Epithelial cell of proximal tubule (primary cell): Measurements from ENCODE around the gene INPP5A. TPM values are rescaled to one million over a fixed set of nuclear protein-coding genes. Genes with fewer than 3 reads are reported as not detected.

Experiments
- DNase-seq: peaks from one replicate; pipeline ENCODE4 v3.0.0-alpha.2; 2011; ENCODE audit warnings: low read depth
- H3K4me3 ChIP-seq: 2 replicates; pipeline ENCODE4 v1.5.1; 2011; ENCODE audit warnings: low read depth, mild to moderate bottlenecking, low read length
- total RNA-seq: library from RNA; depleted of rRNA; stranded (reverse); fragments of >200 nt; gene quantifications from 2 replicates; pipeline ENCODE4 v1.2.3, GENCODE V29; 2015
- TF ChIP-seq, protein P1 (sequence below): conservative IDR thresholded peaks from 2 replicates; pipeline ENCODE4 v1.5.1; 2012; ENCODE audit warnings: low read depth, mild to moderate bottlenecking, low read length

Gene INPP5A
- total RNA-seq, 1 donor from 2014 or later = 30.4 TPM

DNA sequence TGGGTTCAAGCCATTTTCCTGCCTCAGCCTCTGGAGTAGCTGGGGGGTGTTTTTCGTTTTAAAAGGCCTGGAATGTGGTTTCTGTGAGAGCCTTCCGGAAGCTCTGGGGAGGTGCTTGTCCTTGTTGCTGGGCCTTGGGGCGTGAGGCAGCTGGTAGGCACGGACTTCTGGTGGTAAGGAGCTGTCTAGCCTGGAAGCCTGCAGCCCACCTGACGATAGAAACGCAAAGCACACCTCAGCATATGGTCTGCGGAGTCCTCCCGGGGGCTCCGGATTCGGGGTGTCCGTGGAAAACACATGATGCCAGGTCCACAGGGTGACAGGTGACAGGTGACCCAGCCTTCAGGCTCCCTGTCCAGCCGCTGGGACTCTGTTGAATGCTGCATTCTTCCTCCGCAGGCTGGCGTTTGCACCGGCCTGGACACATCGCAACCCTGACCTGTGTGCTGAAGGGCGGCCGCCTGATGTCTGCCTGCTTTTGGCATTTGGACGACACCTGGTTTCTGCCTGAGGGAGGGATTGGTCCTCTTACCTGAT is 37.3 kb downstream of the INPP5A start:
- no peak for DNase-seq
- TF ChIP-seq, protein P1, sequence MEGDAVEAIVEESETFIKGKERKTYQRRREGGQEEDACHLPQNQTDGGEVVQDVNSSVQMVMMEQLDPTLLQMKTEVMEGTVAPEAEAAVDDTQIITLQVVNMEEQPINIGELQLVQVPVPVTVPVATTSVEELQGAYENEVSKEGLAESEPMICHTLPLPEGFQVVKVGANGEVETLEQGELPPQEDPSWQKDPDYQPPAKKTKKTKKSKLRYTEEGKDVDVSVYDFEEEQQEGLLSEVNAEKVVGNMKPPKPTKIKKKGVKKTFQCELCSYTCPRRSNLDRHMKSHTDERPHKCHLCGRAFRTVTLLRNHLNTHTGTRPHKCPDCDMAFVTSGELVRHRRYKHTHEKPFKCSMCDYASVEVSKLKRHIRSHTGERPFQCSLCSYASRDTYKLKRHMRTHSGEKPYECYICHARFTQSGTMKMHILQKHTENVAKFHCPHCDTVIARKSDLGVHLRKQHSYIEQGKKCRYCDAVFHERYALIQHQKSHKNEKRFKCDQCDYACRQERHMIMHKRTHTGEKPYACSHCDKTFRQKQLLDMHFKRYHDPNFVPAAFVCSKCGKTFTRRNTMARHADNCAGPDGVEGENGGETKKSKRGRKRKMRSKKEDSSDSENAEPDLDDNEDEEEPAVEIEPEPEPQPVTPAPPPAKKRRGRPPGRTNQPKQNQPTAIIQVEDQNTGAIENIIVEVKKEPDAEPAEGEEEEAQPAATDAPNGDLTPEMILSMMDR = no peak
- H3K4me3 ChIP-seq = no peak overlapping the region

DNA sequence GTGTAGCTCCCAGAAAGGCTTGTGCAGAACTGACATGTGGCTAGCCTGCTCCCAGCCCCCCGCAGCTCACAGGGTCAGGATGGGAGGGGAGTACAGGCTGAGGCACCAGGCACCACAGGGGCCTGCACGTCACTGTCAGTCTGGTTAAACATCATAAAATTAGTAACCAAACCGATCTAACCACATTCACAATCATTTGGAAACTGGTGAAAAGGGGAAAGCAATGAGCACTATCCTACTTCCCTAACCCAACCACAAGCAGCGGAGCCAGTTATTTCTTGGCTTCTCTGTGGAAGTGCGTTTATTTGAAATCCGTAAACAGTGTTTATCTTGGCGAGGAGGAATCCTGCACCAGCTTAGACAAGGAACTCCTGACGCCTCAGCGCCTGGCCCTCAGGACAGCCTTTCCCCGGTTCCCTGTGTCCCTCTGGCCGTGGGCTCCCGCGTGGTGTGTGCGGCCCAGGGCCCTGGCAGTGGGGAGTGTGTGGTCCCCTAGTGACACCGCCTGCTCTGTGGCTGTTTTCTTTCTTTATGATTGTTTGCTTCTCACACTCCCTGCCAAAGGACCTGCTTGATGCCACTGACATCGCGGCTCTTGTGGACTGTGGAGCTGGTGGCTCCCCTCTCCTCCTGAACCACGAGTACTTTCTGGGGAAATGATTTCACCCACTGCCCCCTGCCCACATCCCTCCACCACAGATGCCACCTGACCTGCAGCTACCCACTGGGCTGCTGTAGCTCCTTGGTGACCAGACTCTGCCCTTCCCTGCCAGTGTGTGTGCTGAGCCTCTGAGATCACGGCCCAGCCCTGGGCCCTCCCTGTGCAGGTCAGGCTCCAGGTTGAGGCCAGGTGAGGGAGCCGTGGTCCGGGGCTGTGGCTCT is 38.0 kb downstream of the INPP5A start:
- TF ChIP-seq, protein P1 = no peak
- DNase-seq = no peak
- no peak overlapping the region for H3K4me3 ChIP-seq

DNA sequence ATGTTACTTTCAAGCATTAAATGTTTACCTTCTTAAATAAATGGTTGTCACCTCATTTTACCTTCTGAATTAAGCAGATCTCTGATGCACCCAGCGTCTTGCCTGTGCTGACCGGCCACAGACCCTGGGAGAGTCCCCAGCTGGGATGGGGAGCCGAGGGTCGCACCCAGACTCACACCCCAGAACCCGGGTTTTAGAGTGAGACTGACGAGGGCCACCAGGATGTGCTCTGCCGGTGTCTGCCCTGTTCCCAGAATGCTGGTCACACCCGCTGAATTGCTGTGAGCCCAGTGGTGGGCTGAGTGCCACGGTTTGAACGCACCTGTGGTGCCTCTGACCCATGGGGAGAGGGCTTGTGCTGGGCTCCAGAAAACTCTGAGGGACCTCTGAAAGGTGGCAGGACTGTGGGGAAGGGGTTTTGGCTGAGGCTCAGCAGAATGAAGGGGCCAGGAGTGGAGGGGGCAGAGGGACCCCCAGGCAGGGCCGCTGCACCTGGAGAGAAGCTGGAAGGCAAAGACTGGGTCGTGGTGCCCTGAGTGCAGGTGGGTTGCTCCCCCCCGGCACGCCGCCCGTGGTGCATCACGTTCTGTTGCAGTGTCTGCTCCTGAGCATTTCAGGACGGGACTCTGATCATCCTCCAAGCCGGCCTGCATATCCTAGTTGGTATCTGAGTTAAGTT is 39.2 kb downstream of the INPP5A start:
- TF ChIP-seq, protein P1 = no peak
- H3K4me3 ChIP-seq = no peak overlapping the region
- DNase-seq = no peak

DNA sequence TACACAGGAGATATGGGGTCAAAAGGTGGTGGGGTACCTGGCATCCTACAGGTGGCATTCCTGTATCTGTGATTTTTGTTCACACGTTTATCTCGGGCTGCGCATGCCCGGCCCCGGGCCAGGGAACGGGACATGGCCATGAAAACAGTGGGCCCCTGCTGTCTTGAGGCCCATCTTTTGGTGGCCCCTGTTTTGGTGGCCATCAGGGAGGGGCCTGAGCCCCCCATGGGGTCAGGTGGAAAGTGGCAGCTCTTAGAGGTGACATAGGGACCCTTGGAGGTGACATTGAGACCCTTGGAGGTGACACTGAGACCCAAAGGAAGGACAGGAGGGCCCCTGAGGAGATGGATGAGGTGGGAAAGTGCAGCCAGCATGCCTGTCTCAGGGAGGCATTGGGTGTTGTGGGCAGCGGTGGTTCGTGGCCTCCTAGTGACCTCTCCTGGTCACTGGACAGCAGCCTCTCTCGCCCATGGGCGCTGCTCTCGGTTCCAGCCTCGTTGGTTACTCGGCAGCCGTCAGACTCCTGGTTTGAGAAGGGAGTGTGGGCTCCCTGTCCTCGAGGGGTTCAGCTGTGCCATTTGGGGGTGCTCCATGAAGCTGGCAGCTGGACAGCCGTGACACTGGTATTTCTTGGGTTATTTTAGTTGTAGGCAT is 39.9 kb downstream of the INPP5A start:
- H3K4me3 ChIP-seq = no peak overlapping the region
- DNase-seq = no peak
- TF ChIP-seq, protein P1 = peak; percentile 63

DNA sequence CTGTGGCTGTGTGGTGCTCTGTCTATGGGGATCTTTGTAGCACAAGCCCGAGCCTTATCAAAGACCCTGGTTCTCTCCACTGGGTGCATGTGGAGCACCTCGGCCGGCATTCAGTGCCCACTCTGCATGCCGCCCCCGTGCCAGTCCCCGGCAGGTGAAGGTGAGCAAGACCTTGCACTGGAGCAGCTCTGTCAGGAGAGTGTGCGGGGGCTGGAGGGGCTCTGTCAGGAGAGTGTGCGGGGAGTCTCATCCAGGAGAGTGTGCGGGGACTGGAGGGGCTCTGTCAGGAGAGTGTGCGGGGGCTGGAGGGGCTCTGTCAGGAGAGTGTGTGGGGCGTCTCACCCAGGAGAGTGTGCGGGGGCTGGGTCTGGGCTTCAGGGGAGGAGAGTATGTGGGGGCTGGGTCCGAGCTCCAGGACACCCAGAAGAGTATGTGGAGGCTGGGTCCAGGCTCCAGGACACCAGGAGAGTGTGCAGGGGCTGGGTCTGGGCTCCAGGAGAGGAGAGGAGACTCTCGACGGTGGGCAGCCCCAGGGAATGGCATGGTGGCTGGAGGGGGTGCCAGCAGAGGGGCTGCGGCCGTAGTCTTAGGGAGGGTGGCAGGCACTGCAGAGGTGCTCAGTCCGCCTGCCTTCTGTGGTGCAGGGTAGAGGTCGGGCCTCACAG is 40.8 kb downstream of the INPP5A start:
- no peak overlapping the region for H3K4me3 ChIP-seq
- no peak for DNase-seq
- TF ChIP-seq, protein P1 = no peak

DNA sequence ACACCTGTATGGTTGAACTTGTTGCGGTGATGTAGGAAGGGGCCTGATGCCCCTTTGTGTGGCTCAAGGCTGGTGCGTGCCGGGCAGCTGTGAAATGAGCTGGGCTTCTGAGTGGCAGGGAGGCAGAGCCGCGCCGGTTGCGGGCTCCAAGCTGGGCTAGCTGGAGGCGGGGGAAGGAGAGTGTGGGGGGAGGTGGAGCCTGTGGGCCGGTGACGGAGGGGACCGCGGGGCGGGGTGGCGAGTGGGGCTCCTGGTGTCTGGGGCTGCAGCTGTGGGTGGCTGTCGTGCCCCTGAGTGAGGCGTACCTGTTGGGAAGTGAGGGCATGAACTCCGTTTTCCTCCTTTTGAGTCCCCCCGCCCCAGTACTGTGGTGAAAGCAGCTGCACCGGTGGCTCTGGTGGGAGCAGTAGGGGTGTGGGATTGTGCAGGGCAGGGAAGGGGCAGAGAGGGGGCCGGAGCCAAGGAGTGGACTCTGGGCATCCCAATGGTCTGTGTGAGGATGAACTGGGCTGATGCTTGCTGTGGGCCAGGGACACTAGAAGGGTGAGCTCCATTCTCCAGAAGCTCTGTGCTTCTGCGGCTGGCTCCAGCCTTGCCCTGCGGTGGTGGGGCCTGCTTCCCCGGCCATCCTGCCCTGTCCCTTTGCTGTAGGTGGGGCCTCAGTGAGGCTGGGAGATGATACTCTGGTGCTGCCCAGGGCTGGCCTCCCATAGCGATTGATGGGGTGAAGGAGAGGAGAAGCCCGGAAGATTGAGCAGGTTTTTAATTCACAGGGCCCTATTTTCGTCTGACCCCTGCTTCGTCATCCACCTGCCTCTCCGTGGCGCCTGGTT is 41.7 kb downstream of the INPP5A start:
- TF ChIP-seq, protein P1 = no peak
- DNase-seq = no peak
- H3K4me3 ChIP-seq = no peak overlapping the region
